ENCODE measurements around the gene ARRB1. TPM values are rescaled to one million over a fixed set of nuclear protein-coding genes. Genes with fewer than 3 reads are reported as not detected.
"Not testable (repeated sequence)": the region's sequence is repeated elsewhere in the genome, so short reads cannot be mapped to it uniquely, and the experiment has no call there.

ARRB1 gene
- total RNA-seq, 2 donors from 2014 or later = 41.7 to 128 TPM

- Mint-ChIP-seq H3K4me3 (no peak overlapping the region), H3K27ac (peak overlapping the region; percentile 91), H3K27me3 (ENCODE audit: insufficient read depth) (no peaks in the 10 kb centered on the region), H3K9me3 (peaks cover 2% of the 10 kb centered on the region), H3K4me1 (peaks cover 77% of the 10 kb centered on the region), H3K36me3 (ENCODE audit: low read depth) (peaks cover 26% of the 10 kb centered on the region)
- DNase-seq = peak; percentile 67
- no peak overlapping the region for H3K9ac ChIP-seq (ENCODE audit: extremely low read depth, low read length, poor library complexity, severe bottlenecking)
- TF ChIP-seq, protein P1, sequence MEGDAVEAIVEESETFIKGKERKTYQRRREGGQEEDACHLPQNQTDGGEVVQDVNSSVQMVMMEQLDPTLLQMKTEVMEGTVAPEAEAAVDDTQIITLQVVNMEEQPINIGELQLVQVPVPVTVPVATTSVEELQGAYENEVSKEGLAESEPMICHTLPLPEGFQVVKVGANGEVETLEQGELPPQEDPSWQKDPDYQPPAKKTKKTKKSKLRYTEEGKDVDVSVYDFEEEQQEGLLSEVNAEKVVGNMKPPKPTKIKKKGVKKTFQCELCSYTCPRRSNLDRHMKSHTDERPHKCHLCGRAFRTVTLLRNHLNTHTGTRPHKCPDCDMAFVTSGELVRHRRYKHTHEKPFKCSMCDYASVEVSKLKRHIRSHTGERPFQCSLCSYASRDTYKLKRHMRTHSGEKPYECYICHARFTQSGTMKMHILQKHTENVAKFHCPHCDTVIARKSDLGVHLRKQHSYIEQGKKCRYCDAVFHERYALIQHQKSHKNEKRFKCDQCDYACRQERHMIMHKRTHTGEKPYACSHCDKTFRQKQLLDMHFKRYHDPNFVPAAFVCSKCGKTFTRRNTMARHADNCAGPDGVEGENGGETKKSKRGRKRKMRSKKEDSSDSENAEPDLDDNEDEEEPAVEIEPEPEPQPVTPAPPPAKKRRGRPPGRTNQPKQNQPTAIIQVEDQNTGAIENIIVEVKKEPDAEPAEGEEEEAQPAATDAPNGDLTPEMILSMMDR (conservative IDR thresholded peaks at IDR 0.05) = no peak
- no peak overlapping the region for H3K4me3 ChIP-seq (ENCODE audit: low read length)
- no peaks in the 10 kb centered on the region for H3K27me3 ChIP-seq (ENCODE audit: control insufficient read depth, insufficient read depth, low read length, poor library complexity, severe bottlenecking)
- H3K4me1 ChIP-seq (ENCODE audit: control insufficient read depth, insufficient read depth, low read length) = peaks cover 14% of the 10 kb centered on the region
- peaks cover 48% of the 10 kb centered on the region for H3K36me3 ChIP-seq (ENCODE audit: control insufficient read depth, insufficient read depth, low read length)
- no peaks in the 10 kb centered on the region for H3K9me3 ChIP-seq (ENCODE audit: control insufficient read depth, low read length)
- H3K27ac ChIP-seq (ENCODE audit: low read depth, low read length) = no peak overlapping the region
- WGBS, 2 experiments (ENCODE audit: insufficient coverage in 1 of 2, insufficient read length in 1 of 2) = 69 to 92% methylated on average over 2 of the region's 2 CpGs
These were observed 17.0 kb downstream of the ARRB1 start for GRCh38 chr11:75334402-75334891.

DNA sequence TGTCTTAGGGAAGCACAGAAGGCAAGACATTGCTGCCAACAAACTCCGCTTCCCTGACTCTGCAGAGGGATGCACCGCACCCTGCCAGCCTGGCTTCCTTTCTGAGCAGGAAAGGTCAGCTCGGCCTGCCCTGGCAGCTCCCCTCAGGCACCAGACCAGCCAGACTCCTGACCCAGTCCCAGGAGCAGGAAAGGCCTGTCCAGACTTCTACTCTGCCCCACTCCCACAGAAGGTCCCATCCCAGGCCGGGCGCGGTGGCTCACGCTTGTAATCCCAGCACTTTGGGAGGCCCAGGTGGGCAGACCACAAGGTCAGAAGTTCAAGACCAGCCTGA lies 17.7 kb downstream of the ARRB1 start:
- Histone ChIP-seq H3K27ac (ENCODE audit: low read depth, low read length) (no peak overlapping the region), H3K9me3 (ENCODE audit: control insufficient read depth, low read length) (no peaks in the 10 kb centered on the region), H3K27me3 (ENCODE audit: control insufficient read depth, insufficient read depth, low read length, poor library complexity, severe bottlenecking) (no peaks in the 10 kb centered on the region), H3K36me3 (ENCODE audit: control insufficient read depth, insufficient read depth, low read length) (peaks cover 47% of the 10 kb centered on the region), H3K4me3 (ENCODE audit: low read length) (no peak overlapping the region), H3K9ac (ENCODE audit: extremely low read depth, low read length, poor library complexity, severe bottlenecking) (no peak overlapping the region), H3K4me1 (ENCODE audit: control insufficient read depth, insufficient read depth, low read length) (peaks cover 17% of the 10 kb centered on the region)
- Mint-ChIP-seq H3K36me3 (ENCODE audit: low read depth) (peaks cover 19% of the 10 kb centered on the region), H3K4me1 (peaks cover 77% of the 10 kb centered on the region), H3K9me3 (peaks cover 2% of the 10 kb centered on the region), H3K27ac (peak overlapping the region; percentile 100), H3K4me3 (no peak overlapping the region), H3K27me3 (ENCODE audit: insufficient read depth) (no peaks in the 10 kb centered on the region)
- TF ChIP-seq, protein P1 (conservative IDR thresholded peaks at IDR 0.05) = no peak
- DNase-seq = peak; percentile 63
- 94 to 96% methylated on average over 3 to 7 of the region's 7 CpGs for WGBS, 2 experiments (ENCODE audit: insufficient coverage in 1 of 2, insufficient read length in 1 of 2)

- TF ChIP-seq, protein P1 (conservative IDR thresholded peaks at IDR 0.05) = no peak
- WGBS, 2 experiments (ENCODE audit: insufficient coverage in 1 of 2, insufficient read length in 1 of 2) = 78 to 94% methylated on average over 6 to 8 of the region's 8 CpGs
- H3K9me3 ChIP-seq (ENCODE audit: control insufficient read depth, low read length) = no peaks in the 10 kb centered on the region
- no peaks in the 10 kb centered on the region for H3K27me3 ChIP-seq (ENCODE audit: control insufficient read depth, insufficient read depth, low read length, poor library complexity, severe bottlenecking)
- peaks cover 43% of the 10 kb centered on the region for H3K36me3 ChIP-seq (ENCODE audit: control insufficient read depth, insufficient read depth, low read length)
- no peak overlapping the region for H3K4me3 ChIP-seq (ENCODE audit: low read length)
- Mint-ChIP-seq H3K4me1 (peaks cover 81% of the 10 kb centered on the region), H3K27me3 (ENCODE audit: insufficient read depth) (no peaks in the 10 kb centered on the region), H3K9me3 (peaks cover 2% of the 10 kb centered on the region), H3K4me3 (no peak overlapping the region), H3K36me3 (ENCODE audit: low read depth) (peaks cover 23% of the 10 kb centered on the region), H3K27ac (peak overlapping the region; percentile 100)
- peaks cover 15% of the 10 kb centered on the region for H3K4me1 ChIP-seq (ENCODE audit: control insufficient read depth, insufficient read depth, low read length)
- H3K27ac ChIP-seq (ENCODE audit: low read depth, low read length) = no peak overlapping the region
- no peak for DNase-seq
- no peak overlapping the region for H3K9ac ChIP-seq (ENCODE audit: extremely low read depth, low read length, poor library complexity, severe bottlenecking)
These were observed 18.2 kb downstream of the ARRB1 start for GRCh38 chr11:75333022-75333806.

GRCh38 chr11:75331761-75332160 lies 19.7 kb downstream of the ARRB1 start:
- not testable (repeated sequence) for H3K4me3 ChIP-seq (ENCODE audit: low read length); H3K9me3 Mint-ChIP-seq; H3K27me3 Mint-ChIP-seq (ENCODE audit: insufficient read depth); H3K27me3 ChIP-seq (ENCODE audit: control insufficient read depth, insufficient read depth, low read length, poor library complexity, severe bottlenecking); H3K9me3 ChIP-seq (ENCODE audit: control insufficient read depth, low read length)
- peak; percentile 90 for DNase-seq
- Histone ChIP-seq H3K27ac (ENCODE audit: low read depth, low read length) (peak overlapping the region; percentile 78), H3K36me3 (ENCODE audit: control insufficient read depth, insufficient read depth, low read length) (peaks cover 38% of the 10 kb centered on the region), H3K4me1 (ENCODE audit: control insufficient read depth, insufficient read depth, low read length) (peaks cover 15% of the 10 kb centered on the region), H3K9ac (ENCODE audit: extremely low read depth, low read length, poor library complexity, severe bottlenecking) (peak overlapping the region; percentile 78)
- Mint-ChIP-seq H3K4me3 (peak overlapping the region; percentile 47), H3K36me3 (ENCODE audit: low read depth) (peaks cover 17% of the 10 kb centered on the region), H3K27ac (peak overlapping the region; percentile 100), H3K4me1 (peaks cover 74% of the 10 kb centered on the region)
- WGBS, 2 experiments (ENCODE audit: insufficient coverage in 1 of 2, insufficient read length in 1 of 2) = 31 to 56% methylated on average over 7 to 9 of the region's 9 CpGs

DNA sequence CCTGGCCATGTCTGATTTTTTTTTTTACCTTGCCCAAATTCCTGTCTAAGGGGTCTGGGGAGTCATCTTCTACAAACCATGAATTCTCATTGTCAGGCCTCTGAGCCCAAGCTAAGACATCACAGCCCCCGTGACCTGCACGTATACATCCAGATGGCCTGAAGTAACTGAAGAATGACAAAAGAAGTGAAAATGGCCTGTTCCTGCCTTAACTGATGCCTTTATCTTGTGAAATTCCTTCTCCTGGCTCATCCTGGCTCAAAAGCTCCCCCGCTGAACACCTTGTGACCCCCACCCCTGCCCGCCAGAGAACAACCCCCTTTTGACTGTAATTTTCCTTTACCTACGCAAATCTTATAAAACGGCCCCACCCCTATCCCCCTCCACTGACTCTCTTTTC lies 20.2 kb downstream of the ARRB1 start:
- H3K9me3 ChIP-seq (ENCODE audit: control insufficient read depth, low read length); H3K27me3 Mint-ChIP-seq (ENCODE audit: insufficient read depth); H3K9me3 Mint-ChIP-seq; H3K27me3 ChIP-seq (ENCODE audit: control insufficient read depth, insufficient read depth, low read length, poor library complexity, severe bottlenecking): not testable (repeated sequence)
- peak overlapping the region; percentile 21 for H3K4me3 ChIP-seq (ENCODE audit: low read length)
- peaks cover 15% of the 10 kb centered on the region for H3K4me1 ChIP-seq (ENCODE audit: control insufficient read depth, insufficient read depth, low read length)
- Mint-ChIP-seq H3K4me1 (peaks cover 72% of the 10 kb centered on the region), H3K4me3 (peak overlapping the region; percentile 47), H3K36me3 (ENCODE audit: low read depth) (peaks cover 12% of the 10 kb centered on the region), H3K27ac (peak overlapping the region; percentile 100)
- H3K36me3 ChIP-seq (ENCODE audit: control insufficient read depth, insufficient read depth, low read length) = peaks cover 34% of the 10 kb centered on the region
- peak overlapping the region; percentile 78 for H3K9ac ChIP-seq (ENCODE audit: extremely low read depth, low read length, poor library complexity, severe bottlenecking)
- 26 to 43% methylated on average over 1 to 6 of the region's 6 CpGs for WGBS, 2 experiments (ENCODE audit: insufficient coverage in 1 of 2, insufficient read length in 1 of 2)
- peak; percentile 89 for DNase-seq
- peak overlapping the region; percentile 78 for H3K27ac ChIP-seq (ENCODE audit: low read depth, low read length)

Data from endodermal cell (in vitro differentiated cells).